Ramos (cell line): ENCODE results near the gene TK1.
"Not testable (repeated sequence)": the region's sequence is repeated elsewhere in the genome, so short reads cannot be mapped to it uniquely, and the experiment has no call there.

ENCODE experiments used
- in situ Hi-C: fragments of 300-500 bp; cut with MboI; formaldehyde crosslinking; loops from one replicate; pipeline ENCODE4 v1.14.3; 2022; ENCODE audit warnings: low sequenced_read_pairs; ENCODE audit not compliant: unreplicated experiment

Gene TK1

GRCh38 chr17:78159575-78160158, 27.2 kb downstream of the TK1 start:
- in situ Hi-C loops, result no loop called here

DNA sequence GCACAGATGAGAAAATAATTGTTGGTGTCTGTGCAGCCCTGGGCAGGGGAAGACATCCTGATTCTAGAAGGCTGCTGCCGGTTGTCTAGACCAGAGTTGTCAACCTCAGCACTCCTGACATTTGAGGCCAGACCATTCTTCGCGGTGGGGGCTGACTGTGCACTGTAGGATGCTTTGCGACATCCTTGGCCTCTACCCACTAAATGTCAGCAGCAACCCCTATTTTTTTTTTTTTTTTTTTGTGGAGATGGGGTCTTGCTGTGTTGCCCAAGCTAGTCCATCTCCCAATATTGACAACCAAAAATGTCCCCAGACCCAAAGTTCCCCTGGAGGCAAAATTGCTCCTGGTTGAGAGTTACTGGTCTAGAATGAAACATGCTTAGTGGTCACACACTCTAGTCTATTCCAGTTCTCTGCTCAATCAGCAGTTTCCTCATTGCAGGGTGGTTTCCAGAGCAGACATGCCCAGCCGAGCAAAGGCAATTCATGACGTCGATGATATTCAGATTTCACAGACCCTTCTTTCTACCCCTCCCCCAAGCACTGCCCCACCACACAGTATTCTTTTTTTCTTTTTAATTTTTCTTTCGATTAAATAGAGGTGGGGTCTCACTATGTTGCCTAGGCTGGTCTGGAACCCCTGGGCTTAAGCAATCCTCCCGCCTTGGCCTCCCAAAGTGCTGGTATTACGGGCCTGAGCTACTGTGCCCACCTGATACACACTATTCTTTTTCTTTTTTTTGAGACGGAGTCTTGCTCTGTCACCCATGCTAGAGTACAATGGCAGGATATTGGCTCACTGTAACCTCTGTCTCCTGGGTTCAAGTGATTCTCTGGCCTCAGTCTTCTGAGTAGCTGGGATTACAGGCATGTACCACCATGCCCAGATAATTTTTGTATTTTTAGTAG, 31.7 kb downstream of the TK1 start:
- in situ Hi-C loops, result no loop called here

GRCh38 chr17:78151514-78152008, 35.3 kb downstream of the TK1 start:
- in situ Hi-C loops, result no loop called here

- in situ Hi-C loops, result no loop called here
Measured at GRCh38 chr17:78148286-78149016, 38.4 kb downstream of the TK1 start.

DNA sequence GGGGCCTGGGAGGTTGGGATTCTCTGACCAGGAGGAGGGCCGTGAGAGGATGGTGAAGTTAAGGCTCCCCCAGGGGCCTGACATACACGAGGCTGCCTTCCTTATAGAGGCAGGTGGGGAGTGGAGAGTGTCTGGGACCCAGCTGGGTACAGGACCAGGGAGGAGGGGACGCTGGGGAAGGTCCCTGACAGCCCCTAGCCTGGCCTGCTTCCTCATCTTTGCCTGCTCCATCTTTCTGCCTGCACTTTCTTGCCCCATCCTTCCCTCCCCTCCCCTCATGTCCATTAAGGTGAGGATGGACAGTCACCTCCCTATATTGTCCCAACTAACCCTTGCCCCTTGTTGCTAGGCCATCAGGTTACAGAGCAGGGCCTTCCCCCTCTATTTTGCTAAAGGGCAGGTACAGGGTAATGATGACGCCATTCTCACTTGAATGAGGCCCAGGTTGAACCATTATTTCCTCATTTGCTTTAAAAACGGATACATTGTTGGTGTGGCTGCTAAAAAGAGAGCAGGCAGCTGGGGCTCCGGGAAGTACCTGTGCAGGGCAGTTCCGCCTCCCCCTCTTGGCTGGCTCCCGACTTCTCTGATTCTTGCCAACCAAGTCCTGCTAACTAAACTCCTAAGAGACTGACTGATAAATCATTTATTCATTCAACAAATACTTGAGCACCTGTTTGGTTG, 39.4 kb downstream of the TK1 start:
- in situ Hi-C loops, result no loop called here

DNA sequence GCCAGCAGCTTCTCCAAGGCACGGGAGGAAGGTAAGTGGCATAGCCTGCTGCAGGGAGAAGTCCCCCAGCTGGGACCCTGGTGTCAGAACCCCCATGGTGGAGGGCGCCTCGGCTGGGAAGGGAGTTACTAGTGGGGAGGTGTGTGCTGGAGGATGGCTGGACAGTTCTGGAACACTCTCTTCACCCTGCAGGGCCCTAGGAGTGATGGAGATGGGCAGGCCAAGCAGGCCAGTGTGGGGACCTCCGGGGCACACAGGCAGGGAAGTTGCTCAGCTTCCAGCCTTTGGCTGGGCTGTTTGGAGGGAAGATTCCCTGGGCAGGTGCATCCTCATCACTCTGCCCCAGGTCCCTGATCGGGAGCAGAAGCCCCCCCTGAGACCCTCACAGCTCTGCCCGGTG, 40.0 kb downstream of the TK1 start:
- in situ Hi-C loops, result no loop called here

GRCh38 chr17:78146471-78146869, 40.4 kb downstream of the TK1 start:
- in situ Hi-C loops, result no loop called here

- in situ Hi-C loops, result no loop called here
Measured at GRCh38 chr17:78144736-78145641, 41.9 kb downstream of the TK1 start.

- in situ Hi-C loops, result no loop called here
Measured at GRCh38 chr17:78144147-78144719, 42.6 kb downstream of the TK1 start.

DNA sequence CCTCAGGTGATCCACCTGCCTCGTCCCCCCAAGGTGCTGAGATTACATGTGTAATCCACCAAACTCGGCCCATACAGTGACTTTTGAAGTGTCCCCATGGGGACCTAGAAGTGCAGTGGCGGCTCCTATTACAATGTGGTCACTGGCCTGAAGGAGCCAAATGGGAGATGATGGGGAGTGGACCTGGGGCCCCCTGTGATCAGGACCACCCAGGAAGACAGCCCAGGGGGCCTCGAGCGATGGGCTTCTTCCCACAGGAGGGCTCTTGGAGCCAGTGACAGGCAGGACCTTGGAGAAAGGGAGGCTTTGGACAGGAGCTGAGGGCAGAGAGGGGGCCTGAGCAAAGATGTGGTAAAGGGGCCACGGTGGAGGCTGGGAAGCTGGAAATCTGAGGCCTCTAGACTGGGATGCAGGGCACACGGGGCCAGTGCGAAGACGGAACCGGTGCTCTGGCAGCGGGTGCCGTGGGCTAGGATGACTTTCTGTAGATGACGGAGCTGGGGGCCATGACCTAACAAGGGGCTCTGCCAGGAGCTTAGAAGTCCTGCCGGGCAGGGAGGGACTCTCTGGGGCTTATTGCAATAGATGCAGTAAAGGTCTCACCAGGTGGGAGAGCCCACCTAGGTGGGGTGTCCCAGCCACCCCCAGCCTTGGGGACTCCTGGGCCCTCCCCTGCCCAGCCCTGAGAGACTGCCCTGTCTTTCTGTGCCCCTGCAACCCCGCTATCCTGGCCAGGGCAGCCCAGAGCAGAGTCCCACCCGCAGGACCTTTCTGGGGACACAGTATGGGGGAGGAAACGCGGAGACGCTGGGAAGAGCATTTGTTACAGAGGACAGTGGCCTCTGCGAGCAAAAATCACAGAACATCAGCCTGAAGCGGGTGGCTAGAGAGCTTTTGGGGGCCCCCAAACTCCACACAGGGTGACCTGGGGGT, 43.4 kb downstream of the TK1 start:
- in situ Hi-C loops, result no loop called here

DNA sequence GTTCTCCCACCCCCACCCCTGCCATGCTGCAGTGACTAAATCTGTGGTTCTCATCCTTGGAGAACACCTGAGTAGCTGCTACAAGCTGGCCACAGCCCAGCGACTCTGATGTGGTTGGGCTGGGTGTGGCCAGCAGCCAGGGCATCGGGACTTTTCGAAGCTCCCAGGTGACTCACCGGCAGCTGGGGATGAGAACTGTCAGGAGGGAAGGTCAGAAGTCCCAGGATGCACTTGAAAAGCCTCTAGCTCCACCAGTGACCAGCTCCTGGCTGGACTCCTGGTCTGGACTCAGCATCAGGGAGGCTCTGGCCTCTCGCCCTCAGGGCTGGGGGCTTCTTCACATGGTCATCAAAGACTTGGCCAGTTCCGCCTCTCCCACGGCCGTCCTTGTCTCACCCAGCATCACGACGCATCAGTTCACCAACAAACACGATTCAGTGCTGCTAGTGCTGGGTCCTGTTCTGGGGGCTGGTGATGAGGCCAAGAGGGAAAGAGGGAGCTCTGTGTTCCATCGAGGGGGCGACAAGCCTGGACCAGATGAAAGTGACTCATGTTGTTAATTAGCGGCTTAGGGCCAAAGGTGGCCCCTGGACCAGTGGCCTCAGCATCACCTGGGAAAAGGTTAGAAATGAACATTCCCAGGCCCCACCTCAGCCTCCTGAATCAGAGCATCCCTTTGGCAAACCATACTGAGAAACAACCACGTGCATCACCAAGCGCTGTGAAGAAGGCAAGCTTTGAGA, 44.6 kb downstream of the TK1 start:
- in situ Hi-C loops, result no loop called here

- in situ Hi-C loops, result no loop called here
Measured at GRCh38 chr17:78141437-78142118, 45.3 kb downstream of the TK1 start.

DNA sequence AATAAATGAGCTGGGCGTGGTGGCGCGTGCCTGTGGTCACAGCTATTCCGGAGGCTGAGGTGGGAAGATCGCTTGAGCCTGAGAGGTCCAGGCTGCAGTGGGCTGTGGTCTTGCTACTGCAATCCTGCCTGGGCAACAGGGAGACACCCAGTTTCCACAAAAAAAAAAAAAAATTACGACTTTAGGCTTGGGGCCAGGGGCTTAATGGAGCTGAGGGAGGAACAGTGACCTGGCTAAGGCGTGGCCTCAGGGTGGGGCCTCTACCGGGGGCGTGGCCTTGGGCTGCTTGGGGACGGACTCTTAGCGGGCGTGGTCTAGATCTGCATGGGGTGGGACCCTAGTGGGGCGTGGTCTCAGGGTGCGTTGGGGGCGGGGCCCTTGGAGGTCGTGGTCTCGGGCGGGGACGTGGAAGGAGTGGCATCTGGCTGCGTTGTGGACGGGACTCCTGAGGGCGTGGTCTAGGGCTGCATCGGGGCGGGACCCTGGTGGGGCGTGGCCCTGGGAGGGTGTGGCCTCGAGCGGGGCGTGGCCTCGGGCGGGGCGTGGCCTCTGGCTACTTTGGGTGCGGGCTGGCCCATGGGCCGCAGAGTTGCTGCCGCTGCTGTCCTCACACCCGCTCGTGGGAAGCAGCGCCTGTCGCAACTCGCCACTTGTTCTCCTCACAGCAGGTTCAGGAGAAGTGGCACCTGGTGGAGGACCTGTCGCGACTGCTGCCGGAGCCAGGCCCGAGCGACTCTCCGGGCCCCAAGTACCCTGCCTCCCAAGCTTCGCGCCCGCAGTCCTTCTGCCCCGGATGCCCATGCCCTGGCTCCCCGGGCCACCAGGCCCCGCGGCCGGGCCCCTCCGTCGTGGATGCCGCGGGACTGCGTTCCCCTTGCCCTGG, 46.4 kb downstream of the TK1 start:
- in situ Hi-C loops, result no loop called here

GRCh38 chr17:78139861-78140168, 47.0 kb downstream of the TK1 start:
- in situ Hi-C loops, result not testable (repeated sequence)

- in situ Hi-C loops, result no loop called here
Measured at GRCh38 chr17:78138204-78139060, 48.4 kb downstream of the TK1 start.
